ENCODE measurements around the gene AMOT.

Gene AMOT

DNA sequence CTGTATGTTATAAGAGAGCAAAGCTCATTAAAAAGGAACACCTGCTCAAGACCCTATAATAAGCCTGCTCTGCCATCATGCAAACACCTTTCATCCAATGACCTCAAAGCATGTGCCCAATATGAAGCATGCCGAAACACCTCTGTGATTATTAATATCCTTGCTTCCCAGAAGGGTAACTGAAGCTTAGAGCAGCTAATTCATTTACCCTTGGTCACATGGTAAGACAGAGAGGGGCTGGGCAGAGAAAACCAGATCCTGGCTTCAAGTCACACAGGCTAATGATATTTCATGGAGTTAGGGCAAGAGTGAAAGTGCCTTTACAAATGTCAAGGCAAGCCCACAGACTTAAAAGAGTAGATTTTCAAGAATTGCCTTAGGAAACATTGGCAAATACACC lies 5.6 kb downstream of the AMOT start:
- DNase-seq = no peak

- DNase-seq = no peak
Observed at GRCh38 chrX:112834031-112834845, 6.4 kb downstream of the AMOT start.

DNA sequence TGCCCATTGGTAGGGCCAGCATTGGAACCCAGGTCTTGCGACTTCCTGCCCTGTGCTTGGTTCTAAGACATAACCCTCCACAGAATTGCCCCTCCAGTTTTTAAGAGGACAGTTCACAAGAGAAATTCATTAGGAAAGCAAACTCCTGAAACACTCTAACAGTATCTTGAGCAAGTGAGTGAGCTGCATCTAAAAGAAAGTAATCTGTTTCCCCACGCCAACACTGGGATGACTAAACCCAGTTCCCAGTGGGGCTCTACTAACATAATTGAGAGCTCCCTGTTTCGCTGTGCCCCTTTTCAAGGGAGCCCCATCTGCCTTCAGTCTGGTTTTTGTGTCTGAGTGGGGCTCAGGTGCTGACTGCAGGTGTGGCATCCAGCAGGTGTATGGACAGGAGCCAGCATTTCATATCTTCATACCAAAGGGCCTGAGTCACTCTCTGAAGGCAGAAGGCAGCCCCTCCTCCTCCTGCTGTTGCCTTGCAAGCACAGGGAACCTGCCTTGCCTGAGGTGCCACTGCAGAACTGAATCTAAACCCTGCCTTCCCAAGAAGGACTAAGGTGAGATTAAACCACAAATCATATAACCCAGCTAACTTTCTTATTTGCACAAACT lies 8.0 kb downstream of the AMOT start:
- DNase-seq = no peak

GRCh38 chrX:112830540-112830939 lies 10.1 kb downstream of the AMOT start:
- DNase-seq = no peak

- no peak for DNase-seq
Observed at GRCh38 chrX:112827292-112827903, 13.2 kb downstream of the AMOT start.

GRCh38 chrX:112826023-112826422 lies 14.6 kb downstream of the AMOT start:
- DNase-seq = no peak

GRCh38 chrX:112822892-112823291 lies 17.7 kb downstream of the AMOT start:
- DNase-seq = no peak

GRCh38 chrX:112820364-112821268 lies 20.0 kb downstream of the AMOT start:
- DNase-seq = no peak

GRCh38 chrX:112819813-112820212 lies 20.8 kb downstream of the AMOT start:
- no peak for DNase-seq

GRCh38 chrX:112819008-112819640 lies 21.5 kb downstream of the AMOT start:
- DNase-seq = no peak

DNA sequence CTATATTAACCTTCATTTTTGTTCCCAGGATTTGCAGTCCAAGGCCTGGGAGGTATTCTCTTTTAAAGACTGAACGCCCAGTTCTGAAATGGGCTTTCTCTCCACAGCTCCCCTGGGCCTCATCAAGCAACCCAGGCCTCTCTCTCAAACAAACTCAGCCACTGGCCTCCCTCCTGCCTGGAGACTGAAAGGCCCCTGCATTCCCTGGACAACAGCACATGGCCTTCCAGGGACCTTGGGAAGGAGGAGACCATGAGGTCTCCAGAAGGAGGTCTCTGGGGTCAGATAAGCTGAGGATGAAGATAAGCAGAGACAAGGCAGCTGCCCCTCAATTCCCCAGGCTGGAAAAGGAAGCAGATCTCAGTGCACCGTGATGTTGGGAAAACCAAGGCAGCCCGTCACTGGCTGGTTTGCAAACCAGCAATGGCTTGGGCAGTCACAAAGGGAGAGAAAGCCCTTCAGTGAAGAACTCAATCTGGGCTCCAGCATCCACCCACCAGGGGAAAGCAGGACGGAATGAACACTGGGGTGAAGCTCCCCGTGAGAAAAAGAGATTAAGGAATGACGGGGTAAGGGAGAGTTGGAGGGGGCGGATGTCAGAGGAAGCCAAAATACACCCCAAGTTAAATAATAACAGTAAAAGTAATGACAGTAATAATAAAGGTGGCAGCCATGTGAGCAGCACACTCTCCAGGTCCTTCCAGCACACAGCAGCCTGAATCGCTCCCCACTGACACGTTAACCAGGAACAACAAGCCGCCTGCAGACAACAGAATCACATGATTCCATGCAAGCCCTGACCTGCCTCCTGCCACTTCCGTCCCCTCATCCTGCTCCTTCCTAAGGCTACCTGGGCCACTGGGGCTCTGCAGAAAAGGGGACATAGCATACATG lies 22.3 kb downstream of the AMOT start:
- no peak for DNase-seq

GRCh38 chrX:112816908-112817307 lies 23.7 kb downstream of the AMOT start:
- DNase-seq = no peak

DNA sequence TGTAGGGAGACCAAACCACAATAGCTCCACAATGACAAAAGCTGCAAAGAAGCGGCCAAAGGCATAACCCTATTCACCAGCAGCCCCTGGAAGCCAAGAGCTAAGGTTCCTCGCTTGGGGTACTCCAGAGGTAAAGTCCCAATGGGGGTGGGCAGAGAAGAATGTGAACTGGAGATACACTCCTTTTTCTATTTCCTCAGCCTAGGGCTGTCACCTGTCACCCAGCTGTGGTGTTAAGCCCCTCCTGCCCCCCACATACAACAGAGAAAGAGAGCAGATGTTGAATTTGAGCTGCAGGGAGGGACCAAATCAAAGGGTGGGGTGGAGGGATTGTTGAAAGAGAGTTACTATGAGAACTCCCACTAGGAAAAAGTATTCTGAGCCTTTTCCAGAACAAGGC lies 26.1 kb downstream of the AMOT start:
- DNase-seq = no peak

GRCh38 chrX:112812741-112813140 lies 27.9 kb downstream of the AMOT start:
- DNase-seq = no peak

- no peak for DNase-seq
Observed at GRCh38 chrX:112808651-112809195, 31.9 kb downstream of the AMOT start.

DNA sequence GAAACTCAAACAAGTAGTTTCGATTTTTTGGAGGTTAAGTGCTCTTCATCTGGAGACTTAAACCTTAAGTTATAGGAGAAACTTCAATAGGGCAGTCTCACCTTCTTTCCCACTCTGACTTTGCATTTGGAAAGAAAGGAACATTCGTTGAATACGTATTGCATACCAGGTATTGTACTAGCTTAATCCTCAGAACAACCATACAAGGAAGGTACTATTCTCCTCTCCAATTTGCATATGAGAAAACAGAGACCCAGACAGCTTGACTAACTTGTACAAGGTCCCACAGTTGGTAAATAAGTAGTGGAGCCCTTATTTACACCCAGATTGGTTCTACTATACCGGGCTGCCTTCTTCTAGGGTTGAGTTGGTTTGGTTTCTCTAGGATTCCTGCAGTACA lies 32.6 kb downstream of the AMOT start:
- DNase-seq = no peak

- no peak for DNase-seq
Observed at GRCh38 chrX:112803060-112803459, 37.6 kb downstream of the AMOT start.

- DNase-seq = no peak
Observed at GRCh38 chrX:112802541-112802940, 38.1 kb downstream of the AMOT start.

- DNase-seq = no peak
Observed at GRCh38 chrX:112800971-112801775, 39.5 kb downstream of the AMOT start.

GRCh38 chrX:112799425-112799824 lies 41.2 kb downstream of the AMOT start:
- DNase-seq = no peak

Data from NCI-H1694 (cell line).